HepG2 (cell line): ENCODE measurements around the gene HSD3B7. TPM values are rescaled to one million over a fixed set of nuclear protein-coding genes. Genes with fewer than 3 reads are reported as not detected.

ENCODE experiments used
- AGO1 ChIP-seq: fragments of 200-400 bp; formaldehyde crosslinking; IDR thresholded peaks from 2 replicates; pipeline ENCODE4 v1.6.1; 2017; ENCODE audit warnings: mild to moderate bottlenecking, low read depth, low read length, moderate library complexity; ENCODE audit not compliant: poor library complexity, severe bottlenecking
- ARNT ChIP-seq: fragments of 450-650 bp; IDR thresholded peaks from 2 replicates; pipeline ENCODE4 v1.6.1; 2017
- FOSL2 ChIP-seq: sonication (generic); formaldehyde crosslinking; IDR thresholded peaks from 2 replicates; pipeline ENCODE4 v1.4.0; 2020; ENCODE audit warnings: missing genetic modification reagents
- GABPA ChIP-seq, 2 experiments: IDR thresholded peaks; 2 replicates each; pipeline ENCODE4 v1.6.1; 2011 to 2016; ENCODE audit warnings: low read depth in 2 of 2, low read length in 1 of 2, missing biosample characterization in 1 of 2, missing genetic modification characterization in 1 of 2
- HOXA3 ChIP-seq: sonication (generic); formaldehyde crosslinking; IDR thresholded peaks from 2 replicates; pipeline ENCODE4 v1.5.0; 2020; ENCODE audit warnings: missing genetic modification reagents
- JUN ChIP-seq: sonication (generic); formaldehyde crosslinking; IDR thresholded peaks from 2 replicates; pipeline ENCODE4 v1.4.0; 2020; ENCODE audit warnings: mild to moderate bottlenecking, missing genetic modification reagents
- NAIF1 ChIP-seq: sonication (generic); formaldehyde crosslinking; IDR thresholded peaks from 2 replicates; pipeline ENCODE4 v1.5.0; 2020; ENCODE audit warnings: mild to moderate bottlenecking, missing genetic modification reagents, borderline replicate concordance
- POLR2A ChIP-seq, 2 experiments: IDR thresholded peaks; 2 replicates each; pipeline ENCODE4 v1.6.1; 2011; ENCODE audit warnings: low read depth in 2 of 2, low read length in 2 of 2, mild to moderate bottlenecking in 1 of 2, moderate library complexity in 1 of 2; ENCODE audit not compliant: insufficient read depth in 1 of 2
- RNF2 ChIP-seq: fragments of 450-650 bp; conservative IDR thresholded peaks from 2 replicates; pipeline ENCODE4 v1.6.1; 2016; ENCODE audit warnings: low read depth
- SALL1 ChIP-seq: sonication (generic); formaldehyde crosslinking; IDR thresholded peaks from 2 replicates; pipeline ENCODE4 v1.8.0; 2022; ENCODE audit warnings: mild to moderate bottlenecking, missing genetic modification reagents
- SAP130 ChIP-seq: IDR thresholded peaks from 2 replicates; pipeline ENCODE4 v1.6.1; 2016; ENCODE audit warnings: low read depth
- TRIM24 ChIP-seq: sonication (generic); formaldehyde crosslinking; IDR thresholded peaks from 2 replicates; pipeline ENCODE4 v1.8.0; 2022; ENCODE audit warnings: mild to moderate bottlenecking, missing genetic modification reagents
- ZC3H4 ChIP-seq: sonication (generic); formaldehyde crosslinking; IDR thresholded peaks from 2 replicates; pipeline ENCODE4 v1.4.0; 2020; ENCODE audit warnings: missing genetic modification reagents, borderline replicate concordance
- ZFP82 ChIP-seq: sonication (generic); formaldehyde crosslinking; IDR thresholded peaks from 2 replicates; pipeline ENCODE4 v1.5.1; 2020; ENCODE audit warnings: mild to moderate bottlenecking, missing genetic modification reagents, borderline replicate concordance
- ZMYM2 ChIP-seq: sonication (generic); formaldehyde crosslinking; IDR thresholded peaks from 2 replicates; pipeline ENCODE4 v1.8.0; 2022; ENCODE audit warnings: mild to moderate bottlenecking, missing genetic modification reagents
- ZNF207 ChIP-seq: fragments of 450-650 bp; IDR thresholded peaks from 2 replicates; pipeline ENCODE4 v1.6.1; 2016; ENCODE audit warnings: antibody characterized with exemption, borderline replicate concordance
- ZNF263 ChIP-seq: sonication (generic); formaldehyde crosslinking; IDR thresholded peaks from 2 replicates; pipeline ENCODE4 v1.4.0; 2020; ENCODE audit warnings: missing genetic modification reagents
- ZNF343 ChIP-seq: sonication (generic); formaldehyde crosslinking; IDR thresholded peaks from 2 replicates; pipeline ENCODE4 v1.4.0; 2020; ENCODE audit warnings: mild to moderate bottlenecking, missing genetic modification reagents
- polyA plus RNA-seq, 8 experiments: library from polyadenylated mRNA; depleted of rRNA in 3 of 8; stranded (reverse) in 7 of 8; unstranded in 1 of 8; fragments of >200 nt; fragmentation: Illumina TruSeq in 4 of 8; extraction: Trizol in 4 of 8; gene quantifications; 2 replicates each; pipeline versions ENCODE4 v1.2.1 to v1.2.3, GENCODE V29; 2011 to 2016; ENCODE audit warnings: low read depth in 4 of 8, missing spikeins in 1 of 8, mixed read lengths in 1 of 8; ENCODE audit not compliant: insufficient read depth in 1 of 8
- total RNA-seq, 5 experiments: library from RNA; depleted of rRNA; stranded (reverse); fragments of >200 nt; fragmentation: Illumina TruSeq; extraction: Trizol; gene quantifications; 2 replicates each; pipeline ENCODE4 v1.2.3, GENCODE V29; 2016; ENCODE audit warnings: low read depth in 1 of 5
- TF ChIP-seq, protein P1 (sequence below), 2 experiments: IDR thresholded peaks; 2 replicates each; pipeline ENCODE4 v1.6.1; 2011 to 2012; ENCODE audit warnings: low read length in 2 of 2, borderline replicate concordance in 1 of 2, low read depth in 1 of 2, mild to moderate bottlenecking in 1 of 2, moderate library complexity in 1 of 2
- TF ChIP-seq, protein P2 (sequence below): sonication (generic); formaldehyde crosslinking; conservative IDR thresholded peaks from 2 replicates; pipeline ENCODE4 v1.8.1; 2023; ENCODE audit warnings: missing genetic modification reagents
- TF ChIP-seq, protein P3 (sequence below): sonication (generic); formaldehyde crosslinking; conservative IDR thresholded peaks from 2 replicates; pipeline ENCODE4 v1.8.0; 2022; ENCODE audit warnings: low read depth, missing genetic modification reagents

Gene HSD3B7
- total and polyA plus RNA-seq, 2 of the 13 experiments (the other 11 are each of a cell fraction or from before 2014, with no cell fraction given) = 32.9 to 69.7 TPM

DNA sequence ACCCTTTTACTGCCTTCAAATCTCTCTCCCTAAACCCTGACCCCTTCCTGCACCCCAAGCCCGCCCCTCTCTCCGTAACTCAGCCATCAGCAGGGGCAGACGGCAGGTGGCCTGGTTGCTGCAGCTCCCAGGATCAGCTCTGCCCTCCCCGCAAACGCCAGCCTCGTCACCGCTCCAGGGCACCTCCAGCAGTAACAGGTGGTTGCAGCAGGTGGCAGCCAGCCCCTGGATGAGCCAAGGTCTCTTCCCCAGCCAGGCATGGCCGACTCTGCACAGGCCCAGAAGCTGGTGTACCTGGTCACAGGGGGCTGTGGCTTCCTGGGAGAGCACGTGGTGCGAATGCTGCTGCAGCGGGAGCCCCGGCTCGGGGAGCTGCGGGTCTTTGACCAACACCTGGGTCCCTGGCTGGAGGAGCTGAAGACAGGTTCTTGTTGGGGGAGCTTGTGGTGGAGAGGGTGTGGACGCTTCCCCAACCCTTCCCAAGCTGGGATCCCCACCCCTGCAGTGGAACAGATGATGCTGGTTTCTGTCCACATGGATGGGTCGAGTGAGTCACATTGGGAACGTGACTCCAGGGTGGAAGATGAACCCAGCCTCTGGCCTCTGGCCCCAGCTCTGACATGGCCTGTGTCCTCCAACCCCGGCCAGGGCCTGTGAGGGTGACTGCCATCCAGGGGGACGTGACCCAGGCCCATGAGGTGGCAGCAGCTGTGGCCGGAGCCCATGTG, 558 bp downstream of the HSD3B7 start (continued):
- TF ChIP-seq FOSL2 (CRISPR knock-in tag) = peak; percentile 55
- TF ChIP-seq, protein P1, sequence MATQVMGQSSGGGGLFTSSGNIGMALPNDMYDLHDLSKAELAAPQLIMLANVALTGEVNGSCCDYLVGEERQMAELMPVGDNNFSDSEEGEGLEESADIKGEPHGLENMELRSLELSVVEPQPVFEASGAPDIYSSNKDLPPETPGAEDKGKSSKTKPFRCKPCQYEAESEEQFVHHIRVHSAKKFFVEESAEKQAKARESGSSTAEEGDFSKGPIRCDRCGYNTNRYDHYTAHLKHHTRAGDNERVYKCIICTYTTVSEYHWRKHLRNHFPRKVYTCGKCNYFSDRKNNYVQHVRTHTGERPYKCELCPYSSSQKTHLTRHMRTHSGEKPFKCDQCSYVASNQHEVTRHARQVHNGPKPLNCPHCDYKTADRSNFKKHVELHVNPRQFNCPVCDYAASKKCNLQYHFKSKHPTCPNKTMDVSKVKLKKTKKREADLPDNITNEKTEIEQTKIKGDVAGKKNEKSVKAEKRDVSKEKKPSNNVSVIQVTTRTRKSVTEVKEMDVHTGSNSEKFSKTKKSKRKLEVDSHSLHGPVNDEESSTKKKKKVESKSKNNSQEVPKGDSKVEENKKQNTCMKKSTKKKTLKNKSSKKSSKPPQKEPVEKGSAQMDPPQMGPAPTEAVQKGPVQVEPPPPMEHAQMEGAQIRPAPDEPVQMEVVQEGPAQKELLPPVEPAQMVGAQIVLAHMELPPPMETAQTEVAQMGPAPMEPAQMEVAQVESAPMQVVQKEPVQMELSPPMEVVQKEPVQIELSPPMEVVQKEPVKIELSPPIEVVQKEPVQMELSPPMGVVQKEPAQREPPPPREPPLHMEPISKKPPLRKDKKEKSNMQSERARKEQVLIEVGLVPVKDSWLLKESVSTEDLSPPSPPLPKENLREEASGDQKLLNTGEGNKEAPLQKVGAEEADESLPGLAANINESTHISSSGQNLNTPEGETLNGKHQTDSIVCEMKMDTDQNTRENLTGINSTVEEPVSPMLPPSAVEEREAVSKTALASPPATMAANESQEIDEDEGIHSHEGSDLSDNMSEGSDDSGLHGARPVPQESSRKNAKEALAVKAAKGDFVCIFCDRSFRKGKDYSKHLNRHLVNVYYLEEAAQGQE (IDR thresholded peaks at IDR 0.05; ENCODE audit: borderline replicate concordance in 1 of 2, low read depth in 1 of 2, low read length in 2 of 2) = no peak
- TF ChIP-seq JUN (CRISPR knock-in tag) = peak; percentile 67; the same call in 1 of the 2 replicates
- TF ChIP-seq ZMYM2 (CRISPR knock-in tag) = no peak
- no peak for TF ChIP-seq ZFP82 (CRISPR knock-in tag)
- TF ChIP-seq GABPA (IDR thresholded peaks at IDR 0.05; ENCODE audit: low read depth, low read length) = no peak; the same call in 1 of the 2 replicates
- no peak for TF ChIP-seq GABPA (CRISPR knock-in tag; IDR thresholded peaks at IDR 0.05; ENCODE audit: low read depth)
- TF ChIP-seq SALL1 = peak; percentile 52
- peak in 1 of 2 experiments; percentile 52; a peak in 3 of 4 replicates for TF ChIP-seq POLR2A (IDR thresholded peaks at IDR 0.05; ENCODE audit: insufficient read depth in 1 of 2, low read depth in 2 of 2, low read length in 2 of 2)
- peak; percentile 68; the same call in 1 of the 2 replicates for TF ChIP-seq ZNF343 (CRISPR knock-in tag)
- TF ChIP-seq, protein P2, sequence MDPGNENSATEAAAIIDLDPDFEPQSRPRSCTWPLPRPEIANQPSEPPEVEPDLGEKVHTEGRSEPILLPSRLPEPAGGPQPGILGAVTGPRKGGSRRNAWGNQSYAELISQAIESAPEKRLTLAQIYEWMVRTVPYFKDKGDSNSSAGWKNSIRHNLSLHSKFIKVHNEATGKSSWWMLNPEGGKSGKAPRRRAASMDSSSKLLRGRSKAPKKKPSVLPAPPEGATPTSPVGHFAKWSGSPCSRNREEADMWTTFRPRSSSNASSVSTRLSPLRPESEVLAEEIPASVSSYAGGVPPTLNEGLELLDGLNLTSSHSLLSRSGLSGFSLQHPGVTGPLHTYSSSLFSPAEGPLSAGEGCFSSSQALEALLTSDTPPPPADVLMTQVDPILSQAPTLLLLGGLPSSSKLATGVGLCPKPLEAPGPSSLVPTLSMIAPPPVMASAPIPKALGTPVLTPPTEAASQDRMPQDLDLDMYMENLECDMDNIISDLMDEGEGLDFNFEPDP (CRISPR knock-in tag) = no peak
- no peak for TF ChIP-seq ZC3H4
- no peak for TF ChIP-seq ZNF207
- peak; percentile 39; the same call in 1 of the 2 replicates for TF ChIP-seq ZNF263
- 0 out of 2 replicates have a peak, but pooled peaks have one; percentile 7 for TF ChIP-seq TRIM24 (CRISPR knock-in tag)
- peak; percentile 51; the same call in 1 of the 2 replicates for TF ChIP-seq RNF2
- TF ChIP-seq, protein P3, sequence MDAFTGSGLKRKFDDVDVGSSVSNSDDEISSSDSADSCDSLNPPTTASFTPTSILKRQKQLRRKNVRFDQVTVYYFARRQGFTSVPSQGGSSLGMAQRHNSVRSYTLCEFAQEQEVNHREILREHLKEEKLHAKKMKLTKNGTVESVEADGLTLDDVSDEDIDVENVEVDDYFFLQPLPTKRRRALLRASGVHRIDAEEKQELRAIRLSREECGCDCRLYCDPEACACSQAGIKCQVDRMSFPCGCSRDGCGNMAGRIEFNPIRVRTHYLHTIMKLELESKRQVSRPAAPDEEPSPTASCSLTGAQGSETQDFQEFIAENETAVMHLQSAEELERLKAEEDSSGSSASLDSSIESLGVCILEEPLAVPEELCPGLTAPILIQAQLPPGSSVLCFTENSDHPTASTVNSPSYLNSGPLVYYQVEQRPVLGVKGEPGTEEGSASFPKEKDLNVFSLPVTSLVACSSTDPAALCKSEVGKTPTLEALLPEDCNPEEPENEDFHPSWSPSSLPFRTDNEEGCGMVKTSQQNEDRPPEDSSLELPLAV (CRISPR knock-in tag) = no peak
- no peak for TF ChIP-seq ARNT
- TF ChIP-seq HOXA3 = peak; percentile 49; the same call in 1 of the 2 replicates
- TF ChIP-seq NAIF1 = no peak
- TF ChIP-seq SAP130 (CRISPR knock-in tag) = peak; percentile 85; the same call in 1 of the 2 replicates
- TF ChIP-seq AGO1 = no peak
